HepG2 (cell line): ENCODE results near the gene LSM2. TPM values are rescaled to one million over a fixed set of nuclear protein-coding genes. Genes with fewer than 3 reads are reported as not detected.

Experiments
- ATAC-seq: fragments of 200-7000 bp; cut with Tn5 transposase; 3 replicates; pipeline ENCODE4 v1.9.1; 2020; ENCODE audit warnings: mild to moderate bottlenecking, moderate library complexity
- BruUV-seq: library from RNA; stranded (reverse); fragments of 400-500 nt; replicated peaks from 2 replicates; lab custom pipeline; 2021; lab: Mats Ljungman, UMichigan
- CTCF ChIA-PET: fragments of 300-600 bp; formaldehyde crosslinking; extraction: SDS; loops from one replicate; lab custom pipeline; 2021; ENCODE audit warnings: low total read pairs, inconsistent platforms, low intra/inter-chr PET ratio; lab: Yijun Ruan, JAX
- POLR2A ChIA-PET: fragments of 350-600 bp; sonication (Branson Sonifier 250); formaldehyde crosslinking; loops from one replicate; lab custom pipeline; 2020; ENCODE audit warnings: antibody characterized with exemption, inconsistent platforms; lab: Yijun Ruan, JAX
- DNase-seq: peaks from one replicate; pipeline ENCODE4 v3.0.0-alpha.2; 2015; ENCODE audit warnings: low spot score
- FAIRE-seq: peaks from 3 replicates; lab custom pipeline; 2011; peaks lifted over from hg19 to GRCh38; lab: Jason Lieb, UNC
- H2AFZ ChIP-seq: one replicate; pipeline ENCODE4 v1.6.1; 2011; ENCODE audit warnings: low read length, inconsistent platforms
- H3K27ac ChIP-seq: fragments of 300-600 bp; 3 replicates; pipeline ENCODE4 v1.8.0; 2011; ENCODE audit warnings: mixed run types, mild to moderate bottlenecking, mixed read lengths, low read length, inconsistent platforms; ENCODE audit not compliant: insufficient read depth; ENCODE audit errors: extremely low read length
- H3K27me3 ChIP-seq, 2 experiments: fragments of 200-600 bp in 1 of 2; 2 replicates in 1 of 2; 3 replicates in 1 of 2; pipeline versions ENCODE4 v1.6.0 to v1.8.0; 2011; ENCODE audit warnings: low read length in 2 of 2, mild to moderate bottlenecking in 2 of 2, moderate library complexity in 2 of 2, inconsistent platforms in 1 of 2; ENCODE audit not compliant: insufficient read depth in 2 of 2, control insufficient read depth in 1 of 2
- H3K36me3 ChIP-seq, 2 experiments: fragments of 200-600 bp in 1 of 2; replicated peaks in 1 of 2; 2 replicates in 1 of 2; 3 replicates in 1 of 2; pipeline versions ENCODE4 v1.5.1 to v1.8.0; 2011; ENCODE audit warnings: low read length in 2 of 2, inconsistent platforms in 1 of 2; ENCODE audit not compliant: insufficient read depth in 2 of 2, control insufficient read depth in 1 of 2
- H3K4me1 ChIP-seq: 2 replicates; pipeline ENCODE4 v1.5.1; 2012; ENCODE audit warnings: low read length, inconsistent platforms; ENCODE audit not compliant: insufficient read depth
- H3K4me2 ChIP-seq: 2 replicates; pipeline ENCODE4 v1.6.0; 2011; ENCODE audit warnings: low read depth, low read length, inconsistent platforms
- H3K4me3 ChIP-seq, 3 experiments: fragments of 200-600 bp in 1 of 3; sonication (generic), shearing (Covaris generic) in 1 of 3; replicated peaks in 1 of 3; 2 replicates each; pipeline ENCODE4 v1.5.1; 2011 to 2016; ENCODE audit warnings: low read length in 3 of 3, inconsistent platforms in 2 of 3, low read depth in 2 of 3, mild to moderate bottlenecking in 2 of 3, control low read depth in 1 of 3, mixed read lengths in 1 of 3; ENCODE audit not compliant: insufficient read depth in 1 of 3
- H3K79me2 ChIP-seq: one replicate; pipeline ENCODE4 v1.6.1; 2011; ENCODE audit warnings: low read length, inconsistent platforms; ENCODE audit not compliant: insufficient read depth
- H3K9ac ChIP-seq: 2 replicates; pipeline ENCODE4 v1.6.0; 2011; ENCODE audit warnings: mild to moderate bottlenecking, low read depth, low read length, inconsistent platforms; ENCODE audit not compliant: insufficient read depth
- H3K9me3 ChIP-seq: 2 replicates; pipeline ENCODE4 v1.5.1; 2012; ENCODE audit warnings: mild to moderate bottlenecking, low read length
- H4K20me1 ChIP-seq: 2 replicates; pipeline ENCODE4 v1.6.0; 2011; ENCODE audit warnings: inconsistent platforms, mild to moderate bottlenecking, low read length, moderate library complexity; ENCODE audit not compliant: insufficient read depth
- CBX5 ChIP-seq: sonication (generic); formaldehyde crosslinking; IDR thresholded peaks from 2 replicates; pipeline ENCODE4 v1.4.0; 2020; ENCODE audit warnings: missing genetic modification reagents, borderline replicate concordance
- ETV6 ChIP-seq: sonication (generic); formaldehyde crosslinking; conservative IDR thresholded peaks from 2 replicates; pipeline ENCODE4 v1.4.0; 2020; ENCODE audit warnings: missing genetic modification reagents
- FOXA3 ChIP-seq: IDR thresholded peaks from 2 replicates; pipeline ENCODE4 v1.6.1; 2016; ENCODE audit warnings: missing genetic modification reagents, missing compliant biosample characterization
- KLF12 ChIP-seq: sonication (generic); formaldehyde crosslinking; IDR thresholded peaks from 2 replicates; pipeline ENCODE4 v1.4.0; 2020; ENCODE audit warnings: missing genetic modification reagents, borderline replicate concordance
- MAFF ChIP-seq: IDR thresholded peaks from 2 replicates; pipeline ENCODE4 v1.6.1; 2011; ENCODE audit warnings: low read depth, low read length, improper control_type of control experiment
- MBNL3 ChIP-seq: fragments of 250-450 bp; sonication (Bioruptor Pico); conservative IDR thresholded peaks from 2 replicates; pipeline ENCODE4 v1.8.0; 2022; ENCODE audit warnings: mild to moderate bottlenecking, inconsistent platforms
- MIER3 ChIP-seq: IDR thresholded peaks from 2 replicates; pipeline ENCODE4 v1.6.1; 2016; ENCODE audit warnings: missing compliant biosample characterization, borderline replicate concordance
- MXI1 ChIP-seq: IDR thresholded peaks from 3 replicates; pipeline ENCODE4 v1.6.1; 2012; ENCODE audit warnings: low read depth, low read length, inconsistent platforms, borderline replicate concordance
- PCBP1 ChIP-seq: fragments of 200-400 bp; formaldehyde crosslinking; IDR thresholded peaks from 2 replicates; pipeline ENCODE4 v1.6.1; 2017; ENCODE audit warnings: mild to moderate bottlenecking, low read depth, low read length, borderline replicate concordance
- RARG ChIP-seq: sonication (generic); formaldehyde crosslinking; IDR thresholded peaks from 2 replicates; pipeline ENCODE4 v1.4.0; 2020; ENCODE audit warnings: low read depth, mild to moderate bottlenecking, missing genetic modification reagents
- RXRB ChIP-seq: IDR thresholded peaks from 2 replicates; pipeline ENCODE4 v1.6.1; 2016; ENCODE audit warnings: borderline replicate concordance, missing genetic modification reagents, missing compliant biosample characterization
- TBL1XR1 ChIP-seq: fragments of 150-350 bp; IDR thresholded peaks from 2 replicates; pipeline ENCODE4 v1.6.1; 2014; ENCODE audit warnings: borderline replicate concordance, low read length; ENCODE audit not compliant: partially characterized antibody
- TEAD2 ChIP-seq: sonication (generic); formaldehyde crosslinking; IDR thresholded peaks from 2 replicates; pipeline ENCODE4 v1.9.0; 2021; ENCODE audit warnings: missing genetic modification reagents
- ZBTB7B ChIP-seq: sonication (generic); formaldehyde crosslinking; IDR thresholded peaks from 2 replicates; pipeline ENCODE4 v1.4.0; 2020; ENCODE audit warnings: missing genetic modification reagents
- ZNF33A ChIP-seq: sonication (generic); formaldehyde crosslinking; IDR thresholded peaks from 2 replicates; pipeline ENCODE4 v1.5.1; 2020; ENCODE audit warnings: missing genetic modification reagents, mild to moderate bottlenecking, moderate library complexity, borderline replicate concordance
- ZNF652 ChIP-seq: IDR thresholded peaks from 2 replicates; pipeline ENCODE4 v1.6.1; 2016; ENCODE audit warnings: low read depth, borderline replicate concordance
- ZNF766 ChIP-seq: sonication (generic); formaldehyde crosslinking; IDR thresholded peaks from 2 replicates; pipeline ENCODE4 v1.5.0; 2020; ENCODE audit warnings: missing genetic modification reagents, borderline replicate concordance
- WGBS: methylation state at CpG from one replicate; pipeline ENCODE4 v1.1.6; 2017; ENCODE audit warnings: low lambda C conversion rate; 5-methylcytosine and 5-hydroxymethylcytosine counted together
- in situ Hi-C: cut with HindIII; loops from 2 replicates; pipeline ENCODE4 v1.10.0; 2017; ENCODE audit warnings: low pct_unique_long_range_greater_than_20kb; ENCODE audit not compliant: extremely low pct_ligation_motif_present
- intact Hi-C: fragments of 100-400 bp; cut with micrococcal nuclease; formaldehyde crosslinking; loops from one replicate; pipeline ENCODE4 v1.10.0; 2022; ENCODE audit not compliant: unreplicated experiment
- polyA plus RNA-seq, 8 experiments: library from polyadenylated mRNA; depleted of rRNA in 3 of 8; stranded (reverse) in 7 of 8; unstranded in 1 of 8; fragments of >200 nt; fragmentation: Illumina TruSeq in 4 of 8; extraction: Trizol in 4 of 8; gene quantifications; 2 replicates each; pipeline versions ENCODE4 v1.2.1 to v1.2.3, GENCODE V29; 2011 to 2016; ENCODE audit warnings: low read depth in 4 of 8, missing spikeins in 1 of 8, mixed read lengths in 1 of 8; ENCODE audit not compliant: insufficient read depth in 1 of 8
- total RNA-seq, 5 experiments: library from RNA; depleted of rRNA; stranded (reverse); fragments of >200 nt; fragmentation: Illumina TruSeq; extraction: Trizol; gene quantifications; 2 replicates each; pipeline ENCODE4 v1.2.3, GENCODE V29; 2016; ENCODE audit warnings: low read depth in 1 of 5
- TF ChIP-seq, protein P1 (sequence below): sonication (generic); formaldehyde crosslinking; IDR thresholded peaks from 2 replicates; pipeline ENCODE4 v1.8.1; 2023; ENCODE audit warnings: mild to moderate bottlenecking, missing genetic modification reagents
- TF ChIP-seq, protein P2 (sequence below), 2 experiments: sonication (generic) in 1 of 2; formaldehyde crosslinking in 1 of 2; IDR thresholded peaks; 2 replicates each; pipeline versions ENCODE4 v1.6.1 to v1.9.0; 2014 to 2022; ENCODE audit warnings: antibody characterized with exemption in 1 of 2, borderline replicate concordance in 1 of 2, inconsistent platforms in 1 of 2, low read depth in 1 of 2, missing genetic modification reagents in 1 of 2

The LSM2 gene
- total and polyA plus RNA-seq, 2 of the 13 experiments (the other 11 are each of a cell fraction or from before 2014, with no cell fraction given) = 69.4 to 90.5 TPM

GRCh38 chr6:31796993-31797385 is 9.8 kb downstream of the LSM2 start:
- H3K27ac ChIP-seq = no peak overlapping the region
- no peak overlapping the region for H2AFZ ChIP-seq
- H3K9ac ChIP-seq = no peak overlapping the region
- peaks cover 25% of the 10 kb centered on the region for H3K4me1 ChIP-seq
- in situ Hi-C loops (no loop called here), intact Hi-C loops (no loop called here)
- H3K4me2 ChIP-seq = no peak overlapping the region
- no peaks in the 10 kb centered on the region; a peak in 1 of 5 replicates for H3K27me3 ChIP-seq
- ChIA-PET POLR2A (interaction anchor here (1.1 to 4.3 kb wide), 7 partner anchors 9 to 59 kb away, joined by 3 to 77 read pairs (median 14); partner anchors contain the start of genes CLIC1, HSPA1A, HSPA1L and LSM2), CTCF (no interaction called here)
- WGBS = 100% methylated on average over 2 of the region's 2 CpGs
- ATAC-seq (no peak), FAIRE-seq (no peak), DNase-seq (no peak)
- no TSS peak for BruUV-seq
- no peaks in the 10 kb centered on the region for H4K20me1 ChIP-seq
- H3K9me3 ChIP-seq = no peaks in the 10 kb centered on the region
- H3K4me3 ChIP-seq = no peak overlapping the region
- H3K36me3 ChIP-seq = peaks cover under 1 to 23% of the 10 kb centered on the region in 2 experiments; a peak in 4 of 5 replicates
- peaks cover 22% of the 10 kb centered on the region for H3K79me2 ChIP-seq
- TF ChIP-seq ETV6 (no peak), RXRB (no peak), RARG (CRISPR knock-in tag) (no peak), ZBTB7B (CRISPR knock-in tag) (no peak), PCBP1 (no peak), CBX5 (CRISPR knock-in tag) (no peak), ZNF766 (no peak), ZNF33A (CRISPR knock-in tag) (no peak), FOXA3 (CRISPR knock-in tag) (no peak), MAFF (no peak), MIER3 (CRISPR knock-in tag) (no peak), TBL1XR1 (no peak), KLF12 (CRISPR knock-in tag) (no peak), MXI1 (no peak), ZNF652 (CRISPR knock-in tag) (no peak), TEAD2 (CRISPR knock-in tag) (no peak), MBNL3 (CRISPR knock-in tag) (no peak)
- TF ChIP-seq, protein P1, sequence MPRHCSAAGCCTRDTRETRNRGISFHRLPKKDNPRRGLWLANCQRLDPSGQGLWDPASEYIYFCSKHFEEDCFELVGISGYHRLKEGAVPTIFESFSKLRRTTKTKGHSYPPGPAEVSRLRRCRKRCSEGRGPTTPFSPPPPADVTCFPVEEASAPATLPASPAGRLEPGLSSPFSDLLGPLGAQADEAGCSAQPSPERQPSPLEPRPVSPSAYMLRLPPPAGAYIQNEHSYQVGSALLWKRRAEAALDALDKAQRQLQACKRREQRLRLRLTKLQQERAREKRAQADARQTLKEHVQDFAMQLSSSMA (CRISPR knock-in tag) = no peak
- TF ChIP-seq, protein P2, sequence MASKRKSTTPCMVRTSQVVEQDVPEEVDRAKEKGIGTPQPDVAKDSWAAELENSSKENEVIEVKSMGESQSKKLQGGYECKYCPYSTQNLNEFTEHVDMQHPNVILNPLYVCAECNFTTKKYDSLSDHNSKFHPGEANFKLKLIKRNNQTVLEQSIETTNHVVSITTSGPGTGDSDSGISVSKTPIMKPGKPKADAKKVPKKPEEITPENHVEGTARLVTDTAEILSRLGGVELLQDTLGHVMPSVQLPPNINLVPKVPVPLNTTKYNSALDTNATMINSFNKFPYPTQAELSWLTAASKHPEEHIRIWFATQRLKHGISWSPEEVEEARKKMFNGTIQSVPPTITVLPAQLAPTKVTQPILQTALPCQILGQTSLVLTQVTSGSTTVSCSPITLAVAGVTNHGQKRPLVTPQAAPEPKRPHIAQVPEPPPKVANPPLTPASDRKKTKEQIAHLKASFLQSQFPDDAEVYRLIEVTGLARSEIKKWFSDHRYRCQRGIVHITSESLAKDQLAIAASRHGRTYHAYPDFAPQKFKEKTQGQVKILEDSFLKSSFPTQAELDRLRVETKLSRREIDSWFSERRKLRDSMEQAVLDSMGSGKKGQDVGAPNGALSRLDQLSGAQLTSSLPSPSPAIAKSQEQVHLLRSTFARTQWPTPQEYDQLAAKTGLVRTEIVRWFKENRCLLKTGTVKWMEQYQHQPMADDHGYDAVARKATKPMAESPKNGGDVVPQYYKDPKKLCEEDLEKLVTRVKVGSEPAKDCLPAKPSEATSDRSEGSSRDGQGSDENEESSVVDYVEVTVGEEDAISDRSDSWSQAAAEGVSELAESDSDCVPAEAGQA (IDR thresholded peaks at IDR 0.05; ENCODE audit: low read depth) = no peak
- TF ChIP-seq, protein P2 (CRISPR knock-in tag; IDR thresholded peaks at IDR 0.05; ENCODE audit: borderline replicate concordance) = no peak
